ENCODE data around the gene ZNF613.
A peak's percentile ranks its signal among the peaks of the same experiment; 100 is the strongest.
"Not testable (repeated sequence)": the region's sequence is repeated elsewhere in the genome, so short reads cannot be mapped to it uniquely, and the experiment has no call there.

Gene ZNF613

GRCh38 chr19:51944798-51945552 lies 17.7 kb downstream of the ZNF613 start:
- no peak for DNase-seq

GRCh38 chr19:51946602-51947001 lies 19.3 kb downstream of the ZNF613 start:
- no peak for DNase-seq

GRCh38 chr19:51948975-51949374 lies 21.7 kb downstream of the ZNF613 start:
- no peak for DNase-seq

GRCh38 chr19:51957846-51958245 lies 30.6 kb downstream of the ZNF613 start:
- DNase-seq = not testable (repeated sequence)

- DNase-seq = no peak
These were observed 32.5 kb downstream of the ZNF613 start for GRCh38 chr19:51959791-51960190.

- not testable (repeated sequence) for DNase-seq
These were observed 33.5 kb downstream of the ZNF613 start for GRCh38 chr19:51960621-51961233.

GRCh38 chr19:51965583-51965982 lies 38.3 kb downstream of the ZNF613 start:
- no peak for DNase-seq

GRCh38 chr19:51970718-51971117 lies 43.4 kb downstream of the ZNF613 start:
- DNase-seq = no peak

GRCh38 chr19:51971624-51972023 lies 44.4 kb downstream of the ZNF613 start:
- no peak for DNase-seq

- not testable (repeated sequence) for DNase-seq
These were observed 48.5 kb downstream of the ZNF613 start for GRCh38 chr19:51975787-51976186.

GRCh38 chr19:51976852-51977251 lies 49.6 kb downstream of the ZNF613 start:
- no peak for DNase-seq

GRCh38 chr19:51977346-51977745 lies 50.1 kb downstream of the ZNF613 start:
- DNase-seq = no peak

- no peak for DNase-seq
These were observed 51.6 kb downstream of the ZNF613 start for GRCh38 chr19:51978882-51979281.

- DNase-seq = no peak
These were observed 53.0 kb downstream of the ZNF613 start for GRCh38 chr19:51980116-51980736.

GRCh38 chr19:51980926-51981325 lies 53.7 kb downstream of the ZNF613 start:
- not testable (repeated sequence) for DNase-seq

- no peak for DNase-seq
These were observed 56.1 kb downstream of the ZNF613 start for GRCh38 chr19:51983361-51983760.

GRCh38 chr19:51986309-51987291 lies 59.3 kb downstream of the ZNF613 start, which contains the start of gene ZNF350:
Gene ZNF350, minus strand, starts transcription at chr19:51986840. Its CDS starts 12,480 bp downstream, at chr19:51974360.
- DNase-seq = peak; percentile 93

- DNase-seq = no peak
These were observed 66.2 kb downstream of the ZNF613 start for GRCh38 chr19:51993422-51993821.

- DNase-seq = no peak
These were observed 66.9 kb downstream of the ZNF613 start for GRCh38 chr19:51994048-51994644.
